Amniotic stem cell (primary cell): ENCODE measurements around the gene GNPDA1.
A peak's percentile ranks its signal among the peaks of the same experiment; 100 is the strongest.

ENCODE experiments used
- DNase-seq: peaks from one replicate; lab custom pipeline; 2025; lab: John Stamatoyannopoulos, UW

The GNPDA1 gene

DNA sequence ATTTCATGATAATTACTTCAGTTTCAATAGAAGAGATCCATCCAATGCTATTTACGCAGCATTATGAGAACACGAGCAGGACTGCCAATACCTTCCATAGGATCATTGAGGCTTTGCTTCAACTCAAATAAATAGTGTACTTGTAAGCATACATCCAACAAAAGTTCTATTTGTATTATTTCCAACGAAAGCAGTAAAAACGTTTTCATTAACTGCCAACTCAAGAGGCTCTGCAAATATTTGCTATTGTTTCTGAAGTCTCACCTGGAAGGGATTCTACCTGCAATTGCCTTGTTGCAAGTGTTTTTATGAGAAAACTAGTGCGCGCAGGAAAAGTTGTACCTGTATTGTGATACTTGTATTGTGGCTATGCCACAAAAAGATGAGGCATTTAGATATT, 11.0 kb upstream of the GNPDA1 start:
- no peak for DNase-seq

DNA sequence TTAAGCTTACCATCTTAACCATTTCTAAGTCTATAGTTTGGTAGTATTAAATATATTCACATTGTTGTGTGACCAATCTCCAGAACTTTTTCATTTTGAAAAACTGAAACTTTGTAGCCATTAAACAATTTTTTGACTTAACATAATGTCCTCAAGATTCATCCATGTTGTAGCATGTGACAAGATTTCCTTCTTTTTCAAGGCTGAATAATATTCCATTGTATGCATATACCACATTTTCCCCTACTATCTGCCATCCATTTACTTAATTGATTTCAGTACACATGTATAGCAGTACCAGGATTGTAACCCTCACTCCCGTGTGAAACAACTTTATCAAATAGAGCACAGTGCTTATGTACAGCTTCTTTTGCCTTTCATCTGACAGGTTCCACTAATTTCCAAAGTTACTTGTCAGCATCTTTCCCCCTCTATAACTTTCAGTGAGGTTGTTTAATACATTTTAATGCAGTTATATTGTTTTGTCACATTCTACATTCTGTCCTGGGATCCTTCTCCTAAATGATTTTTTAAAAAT, 7.4 kb upstream of the GNPDA1 start:
- DNase-seq = no peak

DNA sequence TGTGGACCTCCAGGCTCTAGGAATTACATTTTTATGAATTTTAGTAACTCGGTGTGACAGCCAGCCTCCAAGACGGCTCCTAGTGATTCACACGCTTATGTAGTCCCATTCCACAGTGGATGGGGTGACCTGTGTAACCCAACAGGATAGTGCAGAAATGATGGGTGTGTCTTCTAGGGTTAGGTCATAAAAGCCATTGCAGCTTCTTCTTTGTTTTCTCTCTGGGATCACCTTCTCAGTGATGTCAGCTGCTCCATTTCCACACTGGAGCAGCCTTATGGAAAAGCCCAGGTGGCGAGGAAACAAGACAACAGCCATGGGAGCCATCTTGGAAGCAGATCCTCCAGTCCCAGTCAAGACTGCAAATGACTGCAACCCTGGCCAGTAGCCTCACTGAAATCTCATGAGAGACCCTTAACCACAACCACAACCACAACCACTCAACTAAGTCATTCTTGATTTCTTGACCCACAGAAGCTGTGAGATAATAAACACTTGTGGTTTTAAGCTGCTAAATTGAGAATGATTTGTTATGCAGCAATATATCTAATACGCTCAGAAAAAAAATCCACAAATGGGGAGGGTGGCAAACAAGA, 5.1 kb upstream of the GNPDA1 start:
- no peak for DNase-seq

DNA sequence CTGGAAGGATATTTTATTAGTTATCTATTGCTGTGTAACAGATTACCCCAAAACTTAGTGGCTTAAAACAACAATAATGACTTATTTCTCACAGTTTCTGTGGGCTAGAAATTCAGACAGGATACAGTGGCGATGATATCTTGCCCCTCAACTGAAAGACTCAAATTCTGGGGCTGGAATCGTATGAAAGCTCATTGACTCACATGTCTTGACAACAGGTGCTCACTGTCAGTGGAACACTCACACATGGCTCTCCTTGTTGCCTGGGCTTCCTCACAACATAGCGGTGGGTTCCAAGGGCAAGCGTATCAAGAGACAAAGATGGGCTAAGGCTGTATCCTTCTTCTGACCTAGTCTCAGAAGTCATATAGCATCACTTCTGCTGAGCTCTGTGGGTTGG, 3.7 kb upstream of the GNPDA1 start:
- DNase-seq = no peak

DNA sequence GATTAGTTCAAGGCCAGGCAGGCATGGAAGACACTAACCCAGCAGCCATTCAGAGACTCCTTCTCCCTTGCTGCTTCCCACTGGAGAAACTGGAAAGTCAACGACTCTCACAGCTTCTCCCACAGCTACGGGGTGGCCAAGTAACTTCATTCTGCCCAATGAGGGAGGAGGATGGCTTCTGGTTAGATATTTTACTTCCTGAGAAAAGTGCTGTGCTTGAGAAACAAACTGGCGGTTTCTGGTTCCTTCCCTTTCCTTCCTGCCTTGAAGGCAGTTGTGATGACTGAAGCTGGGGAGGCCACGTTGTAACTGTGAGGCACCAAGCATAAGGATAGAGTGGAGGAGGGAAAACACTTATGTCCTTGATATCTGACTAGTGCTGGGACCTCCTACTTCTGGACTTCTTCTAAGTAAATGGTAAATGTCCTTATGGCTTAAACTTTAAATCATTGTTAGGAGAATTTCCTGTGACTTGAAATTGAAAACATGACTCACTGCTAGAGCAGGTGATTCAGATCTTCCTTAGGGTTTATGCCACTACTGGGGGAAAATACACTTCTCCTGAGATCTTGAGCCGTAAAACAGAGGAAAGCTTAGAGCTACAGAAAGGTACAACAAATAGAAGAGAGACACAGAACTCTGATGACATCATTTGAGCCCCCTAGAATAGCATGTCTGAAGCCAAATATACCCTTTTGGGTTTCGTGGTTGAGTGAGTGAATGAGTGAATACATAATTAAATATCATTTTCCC, 3.1 kb upstream of the GNPDA1 start:
- peak; percentile 16 for DNase-seq

DNA sequence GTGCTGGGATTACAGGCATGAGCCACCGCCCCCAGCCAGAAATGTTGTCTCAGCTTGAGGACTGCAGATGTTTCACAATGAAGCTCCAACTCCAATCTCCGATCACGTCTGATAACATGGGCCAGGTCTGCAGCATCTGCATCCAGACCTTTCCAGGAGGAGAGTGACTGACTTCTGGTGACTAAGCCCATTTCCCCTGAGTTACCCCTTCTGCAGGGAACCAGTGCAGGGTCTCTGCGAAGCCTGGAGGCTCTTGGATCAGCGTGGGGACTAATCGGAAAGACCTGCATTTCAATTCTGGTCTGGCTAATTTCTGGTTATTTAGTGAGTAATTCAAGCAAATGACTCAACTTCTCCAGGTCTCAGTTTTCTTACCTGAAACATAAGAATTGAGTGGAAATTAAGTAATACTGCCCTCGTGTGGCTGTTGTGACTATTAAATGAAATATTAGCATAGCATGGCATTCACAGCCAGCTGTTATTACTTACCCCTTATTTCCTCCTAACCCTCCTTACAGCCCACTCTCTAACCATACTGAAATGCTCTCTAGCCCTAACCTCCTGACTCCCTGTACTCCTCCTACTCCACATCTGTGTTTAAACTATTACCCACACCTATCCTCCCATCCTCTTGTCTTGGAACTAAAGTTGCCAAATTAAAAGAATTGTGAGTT, 2.2 kb upstream of the GNPDA1 start:
- peak; percentile 67 for DNase-seq

- DNase-seq = no peak
Observed at GRCh38 chr5:142013734-142014521, 1.1 kb upstream of the GNPDA1 start.

GRCh38 chr5:142012186-142012785, 541 bp downstream of the GNPDA1 start:
- DNase-seq = no peak

- DNase-seq = no peak
Observed at GRCh38 chr5:142011572-142012185, 1.1 kb downstream of the GNPDA1 start.

- DNase-seq = no peak
Observed at GRCh38 chr5:142009886-142010285, 2.9 kb downstream of the GNPDA1 start.

GRCh38 chr5:142008813-142009212, 4.0 kb downstream of the GNPDA1 start:
- DNase-seq = no peak

DNA sequence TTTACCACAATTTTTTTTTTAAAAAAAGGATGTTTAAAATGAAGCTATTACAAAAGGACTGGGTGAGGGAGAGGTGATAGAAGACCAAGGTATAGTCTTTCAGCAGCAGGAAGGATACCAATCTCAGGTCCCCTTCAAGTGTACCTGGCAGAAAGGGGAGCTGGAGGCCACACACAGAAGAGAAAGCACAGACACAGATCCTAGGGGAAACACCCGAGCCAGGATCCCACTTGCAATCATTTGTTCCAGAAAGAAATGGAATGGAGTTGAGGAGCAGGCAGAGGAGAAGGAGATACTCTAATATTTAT, 5.6 kb downstream of the GNPDA1 start:
- DNase-seq = no peak

DNA sequence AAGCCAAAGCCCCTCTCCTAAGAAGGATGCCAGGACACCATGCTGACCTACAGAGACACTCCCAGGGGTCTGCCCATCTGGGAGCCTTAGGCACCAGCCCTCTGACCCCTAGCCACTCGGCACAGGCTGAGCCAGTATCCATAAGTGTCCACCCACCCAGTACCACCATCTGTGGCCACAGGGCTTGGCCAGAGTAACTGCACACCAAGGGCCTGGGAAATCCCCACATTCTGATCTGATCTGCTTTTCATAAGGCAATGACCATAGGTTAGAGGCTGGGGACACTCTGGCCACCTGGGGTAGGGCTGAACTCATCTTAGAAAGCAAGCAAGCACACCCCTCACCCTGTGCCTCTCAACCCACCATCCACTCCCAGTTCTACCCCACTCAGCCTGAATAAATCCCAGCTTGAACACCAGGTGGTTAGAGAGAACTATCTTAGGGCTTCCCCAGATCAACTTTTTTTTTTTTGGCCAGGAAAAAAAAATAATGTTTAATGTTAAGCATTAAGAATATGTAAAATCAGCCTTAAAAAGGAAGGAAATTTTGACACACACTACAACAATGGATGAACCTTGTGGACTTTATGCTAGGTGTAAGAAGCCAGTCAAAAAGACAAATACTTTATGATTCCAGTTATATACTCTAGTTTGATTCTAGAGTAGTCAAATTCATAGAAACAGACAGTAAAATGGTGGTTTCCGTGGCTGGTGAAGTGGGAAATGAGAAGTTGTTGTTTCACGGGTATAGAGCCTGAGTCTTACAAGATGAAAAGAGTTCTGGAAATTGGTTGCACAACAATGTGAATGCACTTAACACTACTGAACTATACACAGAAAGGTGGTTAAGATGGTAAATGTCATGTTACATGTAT, 6.2 kb downstream of the GNPDA1 start:
- no peak for DNase-seq

- DNase-seq = no peak
Observed at GRCh38 chr5:142003266-142003800, 9.5 kb downstream of the GNPDA1 start.

GRCh38 chr5:142000704-142001484, 11.9 kb downstream of the GNPDA1 start:
- no peak for DNase-seq

DNA sequence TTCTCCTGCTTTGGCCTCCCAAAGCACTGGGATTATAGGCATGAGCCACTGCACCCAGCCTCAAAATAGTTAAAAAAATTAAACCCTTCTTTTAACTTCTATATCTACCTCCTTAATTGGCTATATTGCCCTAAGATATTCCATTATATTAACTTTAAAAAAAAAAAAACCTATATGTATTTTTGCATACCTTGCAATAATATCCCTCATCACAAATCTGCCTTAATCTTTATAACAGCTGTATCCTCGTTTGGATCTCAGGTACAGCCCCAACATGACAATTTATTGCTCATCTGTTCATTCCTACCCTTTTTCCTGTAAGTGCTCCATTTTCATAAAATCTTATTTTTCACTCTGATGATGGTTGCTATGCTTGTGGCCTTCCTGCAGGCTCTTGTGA, 12.7 kb downstream of the GNPDA1 start:
- DNase-seq = no peak

GRCh38 chr5:141997358-141997960, 15.4 kb downstream of the GNPDA1 start:
- no peak for DNase-seq

GRCh38 chr5:141995656-141996055, 17.2 kb downstream of the GNPDA1 start:
- DNase-seq = no peak

DNA sequence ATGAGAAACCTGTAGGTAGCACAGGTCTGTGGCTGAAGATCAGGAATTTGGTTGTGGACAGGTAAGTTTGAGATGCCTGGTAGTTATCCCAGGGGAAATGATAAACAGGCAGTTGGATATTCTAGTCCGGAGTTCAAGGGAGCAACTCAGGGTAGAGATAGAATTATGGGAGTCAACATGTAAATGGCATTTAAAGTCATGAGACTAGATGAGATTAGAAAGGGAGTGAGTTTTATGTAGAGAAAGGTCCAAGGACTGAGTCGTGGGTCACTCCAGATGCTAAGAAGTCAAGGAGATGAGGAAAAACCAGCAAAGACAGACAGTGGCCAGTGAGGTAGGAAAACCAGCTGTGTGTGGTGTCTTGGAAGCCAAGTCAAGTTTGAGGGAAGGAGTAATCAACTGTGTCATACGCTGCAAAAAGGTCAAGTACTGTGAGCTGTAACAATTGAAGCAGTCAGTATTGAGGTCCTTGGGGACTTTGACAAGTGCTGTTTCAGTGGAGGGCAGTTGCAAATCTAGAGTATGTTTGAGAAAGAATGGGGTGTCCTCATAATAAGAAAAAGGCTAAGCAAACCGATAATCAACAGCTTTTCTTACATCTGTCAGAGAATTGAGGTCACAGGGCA, 18.2 kb downstream of the GNPDA1 start:
- no peak for DNase-seq
